ENCODE measurements around the gene TOMM20.
A peak's percentile ranks its signal among the peaks of the same experiment; 100 is the strongest.
"Not testable (repeated sequence)": the region's sequence is repeated elsewhere in the genome, so short reads cannot be mapped to it uniquely, and the experiment has no call there.

The TOMM20 gene

DNA sequence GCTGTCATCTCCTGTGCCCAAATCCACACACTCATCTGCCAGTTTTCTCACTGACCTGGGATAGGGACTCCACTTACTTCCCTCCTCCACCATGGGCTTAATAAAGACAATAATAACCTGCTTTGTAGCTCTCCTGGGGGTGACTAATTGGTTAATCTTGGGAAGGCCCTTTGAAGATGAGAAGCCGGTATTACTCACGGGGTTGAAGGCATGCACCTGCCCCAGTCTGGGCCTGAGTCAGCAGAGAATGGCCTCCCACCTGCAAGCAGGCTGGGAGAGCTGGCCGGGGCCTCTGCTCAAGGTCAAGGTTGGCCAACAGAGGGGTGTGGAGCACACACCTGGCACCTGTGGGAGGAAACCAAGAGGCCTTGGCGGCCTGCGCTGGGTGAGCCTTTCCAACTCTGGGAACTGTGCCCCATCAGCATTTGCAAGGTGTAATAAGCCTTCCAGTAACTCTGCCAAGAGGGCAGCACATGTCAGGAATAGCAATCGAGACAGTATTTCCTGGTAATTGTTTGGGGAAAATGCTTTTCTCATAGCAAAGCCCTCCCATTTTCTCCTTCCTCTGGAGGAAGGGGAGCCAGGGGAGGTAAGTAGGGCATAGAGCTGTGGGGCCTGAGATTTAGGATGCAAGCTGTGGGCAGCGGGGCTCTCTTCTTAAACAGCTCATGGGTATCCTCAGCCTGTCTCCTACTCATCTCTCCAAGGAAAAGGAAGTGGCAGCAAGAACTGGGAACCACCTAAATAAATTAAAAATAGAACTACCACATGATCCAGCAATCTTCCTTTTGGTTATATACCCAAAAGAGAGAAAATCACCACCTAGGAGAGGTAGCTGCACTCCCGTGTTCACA lies 49.0 kb downstream of the TOMM20 start:
- no peak for DNase-seq (ENCODE audit: low read depth in 3 of 3, low spot score in 1 of 3)

DNA sequence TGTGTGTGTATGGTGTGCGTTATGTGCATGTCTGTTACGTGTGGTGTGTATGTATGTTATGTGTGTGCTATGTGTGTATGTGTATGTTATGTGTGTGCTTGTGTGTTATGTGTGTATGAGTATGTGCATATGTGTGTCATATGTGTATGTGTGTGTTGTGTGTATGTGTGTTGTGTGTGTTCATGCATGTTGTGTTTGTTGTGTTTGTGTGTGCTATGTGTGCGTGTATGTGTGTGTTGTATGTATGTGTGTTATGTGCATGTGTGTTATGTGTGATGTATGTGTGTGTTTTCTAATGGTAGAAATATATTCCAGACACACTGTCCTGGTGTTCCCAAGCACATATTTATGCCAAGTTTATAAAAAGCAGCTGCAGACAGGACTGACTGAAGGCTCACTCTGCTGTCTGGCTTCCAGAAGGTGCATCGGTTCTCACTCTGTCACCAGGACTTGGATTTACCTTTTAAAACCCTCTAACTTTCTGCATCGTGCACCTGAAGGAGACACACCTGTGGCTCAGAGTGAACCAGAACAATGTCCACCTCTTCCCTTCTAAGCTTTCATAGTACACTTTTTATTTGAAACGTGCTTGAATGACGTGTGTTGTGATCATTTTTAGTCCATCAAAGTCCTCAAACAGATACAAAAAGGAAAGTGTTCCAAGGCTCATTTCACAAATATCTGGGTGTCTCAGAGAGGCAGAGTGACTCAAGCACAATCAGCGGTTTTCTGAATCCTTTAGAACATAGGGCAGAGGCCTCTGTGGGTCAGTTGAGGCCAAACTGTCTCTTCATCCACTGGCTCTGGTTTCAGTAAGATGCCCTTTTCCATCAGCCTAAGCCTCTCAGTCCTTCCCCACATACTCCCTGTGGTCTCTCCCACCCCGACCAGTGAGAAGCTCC lies 49.9 kb downstream of the TOMM20 start:
- no peak for DNase-seq (ENCODE audit: low read depth in 3 of 3, low spot score in 1 of 3)

DNA sequence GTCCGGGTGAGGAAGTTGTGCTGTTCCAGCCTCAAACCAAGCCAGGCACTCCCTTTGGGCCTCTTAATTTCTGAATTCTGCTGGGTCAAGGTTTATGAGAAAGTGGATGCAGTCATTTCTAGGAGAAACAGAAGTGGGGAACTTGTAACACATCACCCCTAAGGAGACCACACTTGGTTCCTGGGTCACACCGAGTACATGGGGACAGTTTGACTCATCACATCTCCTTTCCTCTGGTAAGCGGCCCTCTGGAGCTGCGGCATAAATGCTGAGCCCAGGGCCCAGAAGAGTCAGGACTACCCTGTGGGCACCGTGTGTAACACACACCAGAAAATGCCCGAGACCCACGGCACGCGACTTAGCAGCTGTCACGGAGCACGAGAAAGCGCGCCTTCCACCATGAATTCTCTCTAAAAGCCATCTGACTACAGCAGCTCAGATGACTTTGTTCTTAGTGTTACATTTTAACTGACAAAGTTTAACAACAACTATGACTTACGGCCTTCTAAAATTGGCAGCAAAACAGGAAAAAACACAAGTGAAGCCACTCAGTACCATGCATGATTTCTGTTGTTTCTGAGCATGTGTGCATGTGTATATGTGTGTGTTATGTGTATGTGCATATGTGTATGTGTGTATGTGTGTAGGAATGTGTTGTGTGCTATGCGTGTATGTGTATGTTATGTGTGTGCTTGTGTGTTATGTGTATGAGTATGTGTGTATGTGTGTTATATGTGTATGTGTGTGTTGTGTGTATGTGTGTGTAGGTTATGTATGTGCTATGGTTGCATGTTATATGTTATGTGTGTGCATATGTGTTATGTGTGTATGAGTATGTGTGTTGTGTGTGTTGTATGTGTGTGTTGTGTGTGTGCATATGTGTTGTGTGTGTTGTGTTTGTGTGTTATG lies 50.8 kb downstream of the TOMM20 start:
- DNase-seq (ENCODE audit: low read depth in 3 of 3, low spot score in 1 of 3), result no peak

DNA sequence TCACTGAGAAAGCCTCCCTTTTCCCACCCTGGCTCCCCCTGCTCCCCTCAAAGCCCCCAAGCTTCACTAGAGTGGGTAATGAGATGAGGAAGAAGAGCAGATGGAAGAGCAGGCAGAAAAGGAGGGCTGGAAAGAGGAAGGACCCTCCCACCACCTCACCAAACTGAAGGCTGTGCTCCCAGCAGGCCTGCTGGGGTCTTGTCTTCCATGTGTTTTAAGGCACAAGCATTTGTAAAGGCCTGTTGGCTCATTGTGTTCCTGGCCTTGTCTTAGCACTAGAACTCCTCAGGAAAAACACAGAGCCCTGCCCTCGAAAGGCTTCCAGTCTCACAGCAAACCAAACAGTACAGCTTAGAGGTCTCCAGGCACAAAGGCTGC lies 51.5 kb downstream of the TOMM20 start:
- DNase-seq (ENCODE audit: low read depth in 3 of 3, low spot score in 1 of 3), result no peak

DNA sequence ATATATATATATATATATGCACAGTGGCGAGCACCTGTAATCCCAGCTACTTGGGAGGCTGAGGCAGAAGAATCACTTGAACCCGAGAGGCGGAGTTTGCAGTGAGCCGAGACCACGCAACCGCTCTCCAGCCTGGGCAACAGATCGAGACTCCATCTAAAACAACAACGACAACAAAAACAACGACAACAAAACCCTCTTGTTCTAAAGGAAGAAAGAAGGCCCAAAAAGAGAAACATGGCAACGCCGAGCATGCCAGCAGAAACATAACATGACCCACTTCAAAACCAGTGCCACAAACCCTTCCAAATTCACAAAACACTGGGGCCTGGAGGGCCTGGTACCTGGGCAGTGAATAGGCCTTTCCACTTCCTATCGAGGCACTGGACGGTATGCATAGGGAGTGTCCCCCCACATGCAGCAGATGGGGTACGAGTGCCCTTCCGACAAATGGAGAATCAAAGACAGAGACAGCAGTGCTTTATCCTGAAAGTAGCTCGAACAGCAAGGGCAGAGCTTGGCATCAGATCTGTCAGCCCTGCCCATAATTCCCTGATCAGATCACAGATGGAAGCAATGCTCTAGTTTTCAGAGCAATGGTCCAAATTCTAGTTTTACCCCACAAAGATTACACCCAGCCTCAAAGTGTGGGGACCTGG lies 52.0 kb downstream of the TOMM20 start:
- DNase-seq (ENCODE audit: low read depth in 3 of 3, low spot score in 1 of 3), result no peak

DNA sequence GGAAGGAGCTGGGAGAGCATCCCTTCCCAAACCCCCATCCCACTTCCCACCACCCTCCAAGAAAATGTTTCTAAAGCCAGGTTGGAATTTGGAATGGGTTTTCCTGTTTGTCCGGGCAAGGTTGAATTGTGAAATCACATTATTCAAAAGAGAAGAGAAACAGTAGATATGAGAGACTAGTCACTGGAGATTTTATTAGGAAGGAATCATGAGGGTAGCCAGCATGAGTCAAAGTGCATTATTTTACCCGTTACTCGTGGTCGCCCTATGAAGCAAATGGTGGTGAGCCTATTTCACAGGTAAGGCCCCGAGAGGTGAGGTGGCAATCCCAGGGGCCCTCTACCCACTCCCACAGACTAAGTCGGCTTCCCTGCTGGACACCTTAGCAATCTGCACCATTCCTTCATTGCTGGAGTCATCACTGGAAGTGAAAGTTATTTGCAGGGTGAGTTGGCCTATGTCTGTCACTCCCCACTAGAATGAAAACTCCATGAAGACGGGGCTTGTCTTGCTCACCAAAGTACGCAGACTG lies 52.8 kb downstream of the TOMM20 start:
- no peak for DNase-seq (ENCODE audit: low read depth in 3 of 3, low spot score in 1 of 3)

DNA sequence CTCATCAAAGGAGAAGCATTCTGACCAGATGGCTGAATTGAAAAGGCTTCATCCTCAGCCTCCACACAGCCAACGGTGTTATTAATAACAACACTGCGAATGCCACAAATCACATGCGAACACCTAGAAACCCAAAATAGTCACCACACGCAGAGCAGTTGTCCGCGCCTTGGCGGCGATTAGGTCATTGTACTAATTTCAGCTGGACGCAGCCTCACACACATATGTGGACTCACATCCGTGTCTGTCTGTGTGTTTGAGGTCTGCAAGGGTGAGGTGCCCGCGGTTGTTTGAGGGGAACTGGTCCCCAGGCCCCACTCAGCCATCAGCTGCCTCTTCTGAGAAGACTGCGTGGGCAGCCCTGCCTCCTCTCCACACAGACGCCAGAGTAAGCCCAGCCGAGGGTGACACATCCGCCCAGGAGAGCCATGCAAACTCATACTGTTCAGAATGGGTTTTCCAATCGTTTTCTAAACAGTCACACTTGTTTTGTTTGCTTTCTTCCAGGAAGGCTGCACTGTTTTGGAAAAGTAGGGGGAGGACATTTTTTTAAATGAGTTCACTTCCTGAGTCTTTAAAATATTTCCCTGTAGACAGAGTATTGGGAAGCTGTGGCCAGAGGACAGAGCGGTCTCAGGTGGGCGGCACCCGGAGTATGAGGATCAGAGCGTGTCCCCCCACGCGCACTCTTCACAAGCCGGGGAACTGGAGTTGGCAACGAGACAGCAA lies 53.4 kb downstream of the TOMM20 start:
- DNase-seq (ENCODE audit: low read depth in 3 of 3, low spot score in 1 of 3), result peak; percentile 21 to 49 (median 33)

DNA sequence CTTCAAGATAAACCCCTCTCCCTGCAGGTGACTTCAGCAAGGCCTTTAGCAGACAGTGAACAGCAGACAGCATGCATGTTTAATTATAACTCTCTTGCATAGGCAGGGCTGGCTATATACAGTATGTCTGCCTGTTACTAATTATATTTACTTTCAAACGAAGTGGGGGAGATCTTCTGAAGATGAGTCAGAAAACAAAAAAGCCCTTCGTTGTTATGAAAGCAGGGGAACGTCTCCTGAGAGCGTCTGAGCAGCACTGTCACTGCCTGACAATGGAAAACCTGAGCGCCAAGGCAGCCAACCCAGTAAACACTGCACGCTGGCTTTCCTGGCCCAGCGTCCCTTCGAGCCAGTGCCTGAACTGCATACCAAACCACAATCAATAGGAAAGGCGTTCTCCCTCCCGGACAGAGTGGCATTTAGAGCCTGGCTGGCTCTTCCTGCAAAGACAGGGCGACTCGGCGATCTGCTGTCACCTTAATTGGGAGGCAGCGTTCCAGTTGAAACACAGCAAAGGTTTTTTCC lies 54.1 kb downstream of the TOMM20 start:
- DNase-seq (ENCODE audit: low read depth in 3 of 3, low spot score in 1 of 3), result peak in 2 of 3 donors; percentile 18 to 42

DNA sequence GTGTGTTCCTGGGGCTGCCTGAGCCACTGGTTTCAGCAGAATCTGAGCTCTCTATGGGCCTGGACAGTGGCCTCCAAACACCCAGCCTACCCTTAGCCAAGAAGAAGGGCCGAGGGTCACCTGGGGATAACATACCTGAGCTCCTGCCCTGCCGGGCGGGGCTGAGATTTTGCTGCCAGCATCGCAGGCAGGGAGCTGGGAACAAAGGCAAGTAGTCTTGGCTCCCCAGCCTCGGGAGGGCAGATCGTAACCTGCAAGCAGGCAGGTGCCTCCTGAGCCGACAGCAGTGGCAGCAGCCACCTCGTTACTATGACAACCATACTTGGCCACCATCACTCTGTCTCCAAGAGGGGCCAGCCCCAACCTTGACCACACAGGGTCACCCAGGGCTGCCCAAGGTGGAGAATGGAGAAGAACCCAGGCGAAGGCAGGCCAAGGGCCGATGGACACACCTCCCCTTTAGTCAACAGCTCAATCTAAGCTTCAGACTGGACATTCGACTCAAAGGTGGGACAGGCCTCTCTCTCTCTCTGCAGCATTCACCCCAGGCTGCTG lies 54.6 kb downstream of the TOMM20 start:
- no peak for DNase-seq (ENCODE audit: low read depth in 3 of 3, low spot score in 1 of 3)

DNA sequence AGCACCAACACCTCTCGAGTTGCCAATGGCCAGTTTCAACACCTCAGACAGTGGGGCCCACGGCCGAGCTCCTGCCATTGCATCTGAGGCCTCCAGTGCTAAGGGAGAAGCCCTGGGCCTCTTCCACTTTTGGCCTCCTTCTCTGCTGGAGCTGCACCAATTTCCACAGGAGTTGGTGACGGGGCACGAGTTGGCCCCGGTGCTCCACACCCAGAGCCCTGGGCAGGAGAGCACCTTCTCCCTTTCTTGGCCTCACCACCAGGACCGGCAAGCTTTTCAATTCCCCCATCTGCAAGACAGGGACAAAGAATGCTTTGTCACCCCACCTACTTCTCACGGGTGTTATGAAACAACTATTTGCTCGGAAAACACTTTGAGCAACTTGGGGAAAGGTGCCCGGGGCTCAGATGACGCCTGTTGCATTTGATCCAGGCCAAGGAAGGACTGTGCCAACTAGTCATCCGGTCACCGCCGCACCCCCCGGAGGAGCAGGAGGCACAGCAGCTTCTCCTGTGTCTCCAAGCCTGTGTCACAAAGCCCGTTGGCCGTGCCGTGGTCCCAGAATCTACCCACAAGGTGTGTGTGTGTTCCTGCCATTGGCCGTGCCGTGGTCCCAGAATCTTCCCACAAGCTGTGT lies 55.2 kb downstream of the TOMM20 start:
- DNase-seq (ENCODE audit: low read depth in 3 of 3, low spot score in 1 of 3), result no peak

DNA sequence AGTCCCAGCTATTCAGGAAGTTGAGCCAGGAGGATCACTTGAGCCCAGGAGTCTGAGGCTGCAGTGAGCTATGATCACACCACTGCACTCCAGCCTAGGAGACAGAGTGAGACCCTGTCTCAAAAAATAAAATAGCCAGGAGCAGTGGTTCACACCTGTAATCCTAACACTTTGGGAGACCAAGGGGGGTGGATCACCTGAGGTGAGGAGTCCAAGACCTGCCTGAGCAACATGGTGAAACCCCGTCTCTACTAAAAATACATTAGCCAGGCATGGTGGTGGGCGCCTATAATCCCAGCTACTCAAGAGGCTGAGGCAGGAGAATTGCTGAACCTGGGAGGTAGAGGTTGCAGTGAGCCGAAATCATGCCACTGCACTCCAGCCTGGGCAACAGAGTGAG lies 56.1 kb downstream of the TOMM20 start:
- DNase-seq (ENCODE audit: low read depth in 3 of 3, low spot score in 1 of 3), result not testable (repeated sequence)

DNA sequence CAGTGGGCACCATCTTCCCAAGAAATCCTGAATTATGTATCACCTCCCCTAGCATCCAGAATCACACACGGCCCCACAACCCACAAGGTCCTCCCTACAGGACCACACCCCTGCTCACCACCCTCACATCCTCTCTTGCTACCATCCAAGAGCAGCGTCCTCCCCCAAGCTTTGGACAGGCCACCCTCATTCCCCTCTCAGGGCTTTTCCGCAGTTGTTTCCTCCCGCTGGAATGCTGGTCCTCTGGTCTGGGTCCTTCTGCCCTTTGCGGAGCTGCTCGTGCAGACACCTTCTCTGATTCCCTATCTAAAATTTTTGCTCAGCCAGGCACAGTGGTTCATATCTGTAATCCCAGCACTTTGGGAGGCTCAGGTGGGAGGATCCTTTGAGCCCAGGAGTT lies 56.5 kb downstream of the TOMM20 start:
- no peak for DNase-seq (ENCODE audit: low read depth in 3 of 3, low spot score in 1 of 3)

DNA sequence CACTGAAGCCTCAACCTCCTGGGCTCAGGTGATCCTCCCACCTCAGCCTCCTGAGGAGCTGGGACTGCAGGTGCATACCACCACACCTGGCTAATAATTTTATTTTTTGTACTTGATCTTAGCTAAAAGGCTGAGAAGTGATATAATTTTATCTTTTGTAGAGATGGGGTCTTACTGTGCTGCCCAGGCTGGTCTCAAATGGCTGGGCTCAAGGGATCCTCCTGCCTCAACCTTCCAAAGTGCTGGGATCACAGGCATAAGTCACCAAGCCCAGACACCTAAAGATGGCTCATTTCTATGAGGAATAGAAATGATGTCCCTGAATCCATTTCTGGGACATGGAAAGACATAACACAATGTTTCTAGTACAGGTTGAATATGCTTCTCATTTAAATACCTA lies 57.8 kb downstream of the TOMM20 start:
- no peak for DNase-seq (ENCODE audit: low read depth in 3 of 3, low spot score in 1 of 3)

DNA sequence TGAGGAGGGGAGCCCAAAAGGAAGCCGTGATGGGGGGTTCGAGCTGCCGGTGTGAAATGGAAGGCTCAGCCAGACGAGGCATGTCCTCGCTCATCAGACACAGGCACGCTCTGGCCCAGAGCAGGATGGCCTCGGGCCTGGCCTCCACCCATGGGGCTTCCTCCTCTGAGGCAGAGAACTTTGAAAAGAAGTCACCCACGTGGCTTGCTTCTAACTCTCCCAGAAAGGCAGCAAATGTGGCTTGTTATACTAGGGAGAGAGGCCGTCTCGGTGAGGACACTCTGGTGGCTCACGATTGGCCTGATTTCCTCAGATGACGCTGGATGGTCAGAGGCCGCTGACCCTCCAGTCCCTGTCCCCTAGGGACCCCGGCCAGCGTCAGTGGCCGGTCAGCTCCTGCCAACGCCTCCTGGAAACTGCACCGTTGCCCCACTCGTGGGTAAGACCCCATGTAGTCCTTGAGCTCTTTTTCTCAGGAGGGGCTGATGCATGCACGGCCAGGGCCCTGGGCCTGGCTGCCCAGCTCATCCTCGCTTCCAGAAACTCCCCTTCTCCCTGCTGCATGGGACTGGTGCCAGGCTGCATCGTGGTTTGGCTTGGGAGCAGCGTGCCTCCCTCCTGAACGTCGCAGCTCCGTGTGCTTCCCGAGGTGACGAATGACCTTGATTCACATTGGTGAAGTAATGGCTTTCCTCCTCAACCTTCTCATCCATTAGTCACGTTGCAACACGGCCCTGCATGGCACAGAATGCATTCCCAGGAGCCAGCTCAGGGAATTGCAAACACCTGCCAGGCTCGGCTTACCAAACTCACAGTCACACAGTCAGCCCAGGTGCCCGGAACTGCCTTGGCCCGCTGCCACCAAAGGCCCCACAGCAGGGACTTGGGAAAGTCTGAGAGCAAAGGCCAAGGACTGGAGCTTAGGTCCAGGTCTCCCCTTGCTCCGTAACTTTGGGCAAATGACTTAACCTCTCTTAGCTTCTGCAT lies 58.8 kb downstream of the TOMM20 start:
- no peak for DNase-seq (ENCODE audit: low read depth in 3 of 3, low spot score in 1 of 3)

DNA sequence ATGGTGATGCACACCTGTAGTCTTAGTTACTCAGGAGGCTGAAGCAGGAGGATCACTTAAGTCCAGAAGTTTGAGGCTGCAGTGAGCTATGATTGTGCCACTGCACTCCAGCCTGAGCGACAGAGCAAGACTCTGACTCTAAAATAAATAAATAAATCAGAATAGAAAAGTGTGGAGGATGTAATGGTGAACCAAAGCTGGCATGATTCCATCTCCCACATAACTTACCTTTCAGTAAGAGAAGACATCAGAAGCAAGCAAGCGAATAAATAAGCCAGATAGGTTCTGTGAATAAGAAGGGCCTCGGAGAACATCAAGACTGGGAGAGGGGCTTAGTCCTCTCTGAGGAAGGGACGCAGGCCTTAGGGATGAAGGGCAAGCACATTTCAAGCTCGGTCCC lies 59.5 kb downstream of the TOMM20 start:
- DNase-seq (ENCODE audit: low read depth in 3 of 3, low spot score in 1 of 3), result no peak

DNA sequence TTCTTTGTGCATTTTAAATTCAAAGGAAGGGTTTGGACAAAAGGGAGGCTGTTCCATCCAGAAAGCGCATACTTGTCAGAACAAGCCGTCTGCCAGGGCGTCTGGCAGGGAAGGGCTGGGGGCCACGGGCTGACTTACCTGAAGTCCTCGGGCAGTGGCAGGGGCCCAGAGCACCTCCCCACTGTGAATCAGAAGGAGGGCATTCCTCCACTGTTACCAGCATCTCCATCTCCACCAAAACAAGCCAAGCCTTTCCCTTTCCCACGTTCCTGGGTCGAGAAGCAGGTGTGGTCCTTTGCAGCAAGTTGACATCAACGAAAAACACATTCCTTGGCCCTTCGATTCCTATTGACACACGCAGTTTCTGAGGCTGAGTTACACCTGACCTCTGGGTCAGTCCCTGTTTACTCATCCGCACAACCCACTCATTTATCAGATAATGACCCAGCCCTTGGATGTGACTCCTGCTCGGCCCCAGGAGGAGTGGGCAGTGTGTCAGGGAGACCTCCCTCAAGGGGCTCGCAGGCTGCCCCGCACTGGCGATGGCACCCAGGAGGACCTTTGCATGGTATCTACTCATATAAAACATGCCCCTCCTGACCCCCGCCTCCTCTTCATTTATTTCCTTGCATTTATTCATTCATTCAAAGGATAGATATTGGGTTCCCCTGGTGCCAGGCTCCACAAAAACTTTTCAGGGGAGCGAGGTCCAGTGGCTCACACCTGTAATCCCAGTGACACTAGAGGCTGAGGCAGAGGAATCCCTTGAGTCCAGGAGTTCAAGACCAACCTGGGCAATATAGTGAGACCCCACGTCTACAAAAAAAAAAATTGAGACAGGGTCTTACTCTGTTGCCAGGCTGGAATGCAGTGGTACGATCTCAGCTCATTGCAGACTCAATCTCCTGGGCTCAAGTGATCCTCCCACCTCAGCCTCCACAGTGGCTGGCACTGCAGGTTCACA lies 60.2 kb downstream of the TOMM20 start:
- DNase-seq (ENCODE audit: low read depth in 3 of 3, low spot score in 1 of 3), result no peak
